ENCODE results near the gene FBLN1. TPM values are rescaled to one million over a fixed set of nuclear protein-coding genes. Genes with fewer than 3 reads are reported as not detected.

FBLN1 gene
- total and polyA plus RNA-seq, 2 donors (not counting 3 experiments of a cell fraction or from before 2014, with no cell fraction given), result 1.2 to 4.0 TPM

GRCh38 chr22:45598596-45599217 is 96.0 kb downstream of the FBLN1 start:
- no peak for FAIRE-seq
- TF ChIP-seq CTCF (IDR thresholded peaks at IDR 0.05; ENCODE audit: extremely low read depth in 1 of 2, insufficient read depth in 1 of 2, low read depth in 1 of 2, low read length in 2 of 2) (no peak), MYC (IDR thresholded peaks at IDR 0.05; ENCODE audit: low read depth, low read length) (no peak), POLR2AphosphoS5 (IDR thresholded peaks at IDR 0.05; ENCODE audit: insufficient read depth, low read depth, low read length) (no peak), EZH2 (IDR thresholded peaks at IDR 0.05; ENCODE audit: borderline replicate concordance, low read depth, low read length, severe bottlenecking) (no peak), JUN (IDR thresholded peaks at IDR 0.05; ENCODE audit: borderline replicate concordance, insufficient read depth, insufficient read length, low read depth) (no peak), FOS (IDR thresholded peaks at IDR 0.05; ENCODE audit: borderline replicate concordance, insufficient read depth, low read length) (no peak), POLR2A (IDR thresholded peaks at IDR 0.05; ENCODE audit: low read depth, low read length) (no peak), GATA2 (IDR thresholded peaks at IDR 0.05; ENCODE audit: insufficient read depth, insufficient read length, low read depth, low read length) (no peak)
- TF ChIP-seq, protein P1, sequence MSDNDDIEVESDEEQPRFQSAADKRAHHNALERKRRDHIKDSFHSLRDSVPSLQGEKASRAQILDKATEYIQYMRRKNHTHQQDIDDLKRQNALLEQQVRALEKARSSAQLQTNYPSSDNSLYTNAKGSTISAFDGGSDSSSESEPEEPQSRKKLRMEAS (IDR thresholded peaks at IDR 0.05; ENCODE audit: insufficient read depth, insufficient read length), result no peak
- Histone ChIP-seq H3K27me3 (ENCODE audit: control insufficient read depth in 2 of 2, insufficient read depth in 2 of 2, low read length in 2 of 2) (peaks cover 0 to 1% of the 10 kb centered on the region in 2 experiments), H4K20me1 (replicated peaks; ENCODE audit: control insufficient read depth, extremely low read depth, insufficient read depth, low read length) (no peaks in the 10 kb centered on the region), H3K4me2 (ENCODE audit: insufficient read depth, low read length) (no peak overlapping the region), H3K36me3 (ENCODE audit: control insufficient read depth in 2 of 2, extremely low read depth in 1 of 2, insufficient read depth in 2 of 2, low read length in 2 of 2) (no peaks in the 10 kb centered on the region), H3K9me3 (replicated peaks; ENCODE audit: control insufficient read depth, insufficient read depth, low read length) (no peaks in the 10 kb centered on the region), H2AFZ (ENCODE audit: low read depth, low read length) (no peak overlapping the region), H3K4me1 (ENCODE audit: control insufficient read depth, extremely low read depth, insufficient read depth, low read length) (no peaks in the 10 kb centered on the region), H3K9me1 (replicated peaks; ENCODE audit: control insufficient read depth, extremely low read depth, insufficient read depth, low read length) (no peaks in the 10 kb centered on the region), H3K27ac (ENCODE audit: insufficient read depth, low read depth, low read length) (no peak overlapping the region), H3K79me2 (ENCODE audit: control insufficient read depth, insufficient read depth, low read length) (no peaks in the 10 kb centered on the region), H3K9ac (replicated peaks; ENCODE audit: extremely low read depth, insufficient read depth, low read length) (no peak overlapping the region), H3K4me3 (replicated peaks in 1 of 3; ENCODE audit: insufficient read depth in 1 of 3, low read depth in 1 of 3, low read length in 3 of 3) (no peak overlapping the region)
- DNase-seq (ENCODE audit: low read depth, low spot score), result no peak
- intact Hi-C loops (cut with micrococcal nuclease), result no loop called here
- ChIA-PET POLR2A (no interaction called here), CTCF (interaction anchor here (1.8 kb wide), 1 partner anchor 20 kb away, joined by 5 read pairs; no protein-coding TSS in a partner anchor)
- dilution Hi-C loops (cut with MboI; ENCODE audit: extremely low pct_ligation_motif_present, low sequenced_read_pairs), result no loop called here
- no TSS peak for BruUV-seq (replicated peaks)

All from endothelial cell of umbilical vein (primary cell).